Measurements from ENCODE around the gene FOXP3.

GRCh38 chrX:49249071-49249470 lies 15.4 kb downstream of the FOXP3 start:
- no peak for TF ChIP-seq POLR2AphosphoS5 (IDR thresholded peaks at IDR 0.05)
- no peak for TF ChIP-seq CTCF (IDR thresholded peaks at IDR 0.05)
- TF ChIP-seq POLR2A (IDR thresholded peaks at IDR 0.05), result no peak
- no peak for TF ChIP-seq EP300 (IDR thresholded peaks at IDR 0.05)

Measured in upper lobe of left lung (tissue), 4 donors.